GM03348 (cell line): ENCODE measurements around the gene SEMA5A.
A peak's percentile ranks its signal among the peaks of the same experiment; 100 is the strongest.

ENCODE experiments used
- DNase-seq: peaks from one replicate; pipeline ENCODE4 v3.0.0; 2012; ENCODE audit warnings: low spot score

Gene SEMA5A, protein sequence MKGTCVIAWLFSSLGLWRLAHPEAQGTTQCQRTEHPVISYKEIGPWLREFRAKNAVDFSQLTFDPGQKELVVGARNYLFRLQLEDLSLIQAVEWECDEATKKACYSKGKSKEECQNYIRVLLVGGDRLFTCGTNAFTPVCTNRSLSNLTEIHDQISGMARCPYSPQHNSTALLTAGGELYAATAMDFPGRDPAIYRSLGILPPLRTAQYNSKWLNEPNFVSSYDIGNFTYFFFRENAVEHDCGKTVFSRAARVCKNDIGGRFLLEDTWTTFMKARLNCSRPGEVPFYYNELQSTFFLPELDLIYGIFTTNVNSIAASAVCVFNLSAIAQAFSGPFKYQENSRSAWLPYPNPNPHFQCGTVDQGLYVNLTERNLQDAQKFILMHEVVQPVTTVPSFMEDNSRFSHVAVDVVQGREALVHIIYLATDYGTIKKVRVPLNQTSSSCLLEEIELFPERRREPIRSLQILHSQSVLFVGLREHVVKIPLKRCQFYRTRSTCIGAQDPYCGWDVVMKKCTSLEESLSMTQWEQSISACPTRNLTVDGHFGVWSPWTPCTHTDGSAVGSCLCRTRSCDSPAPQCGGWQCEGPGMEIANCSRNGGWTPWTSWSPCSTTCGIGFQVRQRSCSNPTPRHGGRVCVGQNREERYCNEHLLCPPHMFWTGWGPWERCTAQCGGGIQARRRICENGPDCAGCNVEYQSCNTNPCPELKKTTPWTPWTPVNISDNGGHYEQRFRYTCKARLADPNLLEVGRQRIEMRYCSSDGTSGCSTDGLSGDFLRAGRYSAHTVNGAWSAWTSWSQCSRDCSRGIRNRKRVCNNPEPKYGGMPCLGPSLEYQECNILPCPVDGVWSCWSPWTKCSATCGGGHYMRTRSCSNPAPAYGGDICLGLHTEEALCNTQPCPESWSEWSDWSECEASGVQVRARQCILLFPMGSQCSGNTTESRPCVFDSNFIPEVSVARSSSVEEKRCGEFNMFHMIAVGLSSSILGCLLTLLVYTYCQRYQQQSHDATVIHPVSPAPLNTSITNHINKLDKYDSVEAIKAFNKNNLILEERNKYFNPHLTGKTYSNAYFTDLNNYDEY

DNA sequence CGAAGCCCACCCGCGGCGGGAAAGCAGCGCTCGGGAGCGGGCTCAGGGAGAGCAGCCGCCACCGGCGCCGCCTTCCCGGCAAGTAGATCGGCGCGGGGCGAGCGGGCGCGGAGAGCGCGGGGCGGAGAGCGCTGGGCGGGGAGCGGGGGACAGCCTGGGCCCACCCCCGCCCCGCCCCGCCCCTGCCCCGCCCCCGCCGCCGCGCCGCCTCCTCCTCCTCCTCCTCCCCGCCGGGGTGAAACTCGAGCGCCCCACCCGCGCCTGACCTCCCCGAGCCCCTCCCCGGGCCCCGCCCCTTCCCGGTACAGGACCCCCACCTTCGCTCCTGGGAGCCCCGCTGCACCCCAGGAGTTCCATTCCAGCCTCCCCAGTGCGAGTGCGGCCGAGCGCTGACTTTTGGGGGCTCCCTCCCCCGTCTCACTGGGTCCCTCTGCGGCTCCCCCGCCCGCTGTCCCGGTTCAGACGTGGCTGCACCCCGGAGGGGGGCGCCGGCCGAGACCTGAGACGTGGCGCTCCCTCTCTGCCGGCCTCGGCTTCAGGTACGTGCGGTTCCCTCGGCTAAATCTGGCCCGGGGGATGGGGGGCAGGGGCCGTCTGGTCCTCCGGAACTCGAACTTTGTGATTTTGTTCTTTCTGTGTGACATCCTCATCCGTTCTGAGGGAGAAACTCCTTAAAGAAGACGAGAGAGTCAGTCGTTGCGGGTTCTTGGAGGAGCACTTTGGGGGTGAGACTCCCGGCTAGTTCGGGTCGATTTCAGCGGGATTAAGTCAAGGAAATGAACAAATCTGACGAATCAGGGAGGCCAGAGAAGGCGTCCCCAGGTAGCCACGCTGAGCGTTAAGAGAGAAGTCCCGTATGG is at the start of gene SEMA5A:
TSS of gene SEMA5A (minus strand) at position 84 of the 860 bp plus-strand sequence. CDS start 166,129 bp downstream, outside the sequence.
- peak; percentile 95 for DNase-seq

DNA sequence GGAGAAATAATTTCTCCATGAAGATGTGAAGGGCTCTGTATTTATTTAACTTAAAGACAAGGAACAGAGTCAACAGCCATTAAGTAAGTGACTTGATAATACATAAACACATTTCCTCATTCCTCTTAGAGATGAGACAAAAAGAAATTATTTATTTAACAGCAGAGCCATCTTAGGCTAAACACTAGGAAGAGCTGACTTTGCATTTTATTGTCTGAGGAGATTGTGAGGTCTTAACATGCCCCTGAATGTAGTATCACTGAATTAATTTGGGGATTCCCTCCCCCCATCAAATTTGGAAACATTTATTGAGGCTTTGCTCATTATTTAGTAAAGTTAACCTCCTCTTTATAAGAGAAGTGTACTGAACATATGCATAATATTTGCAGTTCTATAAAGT is 49.0 kb upstream of the SEMA5A start:
- DNase-seq = no peak

- DNase-seq = no peak
Observed at GRCh38 chr5:9589049-9589835, 43.4 kb upstream of the SEMA5A start.

GRCh38 chr5:9588254-9588653 is 42.4 kb upstream of the SEMA5A start:
- no peak for DNase-seq

DNA sequence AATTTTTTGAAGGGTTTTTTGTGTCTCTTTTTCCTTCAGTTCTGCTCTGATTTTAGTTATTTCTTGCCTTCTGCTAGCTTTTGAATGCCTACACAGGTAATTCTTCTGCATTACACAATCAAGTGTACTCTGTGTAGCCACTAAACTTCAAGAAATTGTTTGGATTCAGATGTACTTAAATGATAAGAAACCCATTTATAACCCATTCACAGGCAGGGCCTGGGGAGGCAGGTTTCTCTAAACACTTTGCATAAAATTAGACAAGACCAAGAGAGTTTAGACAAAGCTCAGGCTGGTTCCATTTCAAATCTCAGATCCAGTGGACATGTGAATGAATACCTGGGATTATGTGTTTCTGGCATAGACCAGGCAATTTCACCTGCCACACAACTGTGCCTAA is 41.3 kb upstream of the SEMA5A start:
- no peak for DNase-seq

GRCh38 chr5:9582406-9582805 is 36.5 kb upstream of the SEMA5A start:
- no peak for DNase-seq

DNA sequence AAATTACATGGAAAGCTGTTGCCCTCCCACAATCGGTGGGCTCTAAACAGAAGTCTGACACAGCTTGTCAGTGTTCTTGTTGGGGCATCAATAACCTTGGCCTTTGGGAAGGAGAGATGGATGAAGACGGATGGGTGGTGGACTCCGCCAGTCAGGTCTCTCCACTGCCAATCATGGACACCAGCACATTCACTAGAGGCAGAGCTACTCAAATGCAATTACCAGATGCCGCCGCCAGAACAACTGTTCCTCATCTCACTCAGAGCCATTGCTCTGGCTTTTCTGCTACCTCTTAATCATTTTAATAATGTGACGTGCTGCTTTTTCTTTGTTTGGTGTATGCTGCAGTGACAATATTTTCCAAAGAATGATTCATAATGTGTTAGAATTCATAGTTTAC is 27.9 kb upstream of the SEMA5A start:
- no peak for DNase-seq

DNA sequence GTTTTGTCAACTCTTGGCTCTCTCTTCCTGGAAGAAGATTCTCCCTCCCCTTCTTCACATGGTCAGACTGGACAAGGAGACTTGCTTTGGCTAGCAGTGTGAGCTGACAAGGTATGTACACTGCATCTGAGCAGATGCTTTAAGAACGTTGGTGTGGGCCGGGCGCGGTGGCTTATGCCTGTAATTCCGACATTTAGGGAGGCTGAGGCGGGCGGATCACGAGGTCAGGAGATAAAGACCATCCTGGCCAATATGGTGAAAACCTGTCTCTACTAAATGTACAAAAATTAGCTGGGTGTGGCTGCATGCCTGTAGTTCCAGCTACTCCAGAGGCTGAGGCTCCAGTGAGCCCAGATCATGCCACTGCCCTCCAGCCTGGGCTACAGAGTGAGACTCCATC is 26.4 kb upstream of the SEMA5A start:
- no peak for DNase-seq

GRCh38 chr5:9570876-9571275 is 25.0 kb upstream of the SEMA5A start:
- DNase-seq = no peak

GRCh38 chr5:9567039-9567438 is 21.2 kb upstream of the SEMA5A start:
- DNase-seq = no peak

DNA sequence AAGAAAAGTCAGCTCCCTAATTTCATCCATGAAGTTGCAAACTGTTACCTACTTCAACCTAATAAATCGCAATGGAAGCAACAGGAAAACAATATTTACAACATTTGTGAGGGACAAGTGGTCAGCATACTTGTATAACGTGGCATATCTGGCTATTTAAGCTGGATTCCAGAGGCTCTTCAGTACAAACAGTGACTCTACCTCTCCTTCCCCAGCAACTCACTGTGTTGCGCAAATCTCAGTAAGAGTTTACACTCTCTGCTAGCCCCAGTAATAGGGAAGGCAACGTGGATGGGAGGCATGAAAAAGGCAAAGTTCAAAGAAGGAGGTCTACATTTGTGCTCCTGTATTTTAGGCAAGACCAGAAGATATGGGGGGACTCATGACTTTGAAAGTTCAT is 18.9 kb upstream of the SEMA5A start:
- DNase-seq = no peak

GRCh38 chr5:9562141-9562540 is 16.3 kb upstream of the SEMA5A start:
- DNase-seq = no peak

DNA sequence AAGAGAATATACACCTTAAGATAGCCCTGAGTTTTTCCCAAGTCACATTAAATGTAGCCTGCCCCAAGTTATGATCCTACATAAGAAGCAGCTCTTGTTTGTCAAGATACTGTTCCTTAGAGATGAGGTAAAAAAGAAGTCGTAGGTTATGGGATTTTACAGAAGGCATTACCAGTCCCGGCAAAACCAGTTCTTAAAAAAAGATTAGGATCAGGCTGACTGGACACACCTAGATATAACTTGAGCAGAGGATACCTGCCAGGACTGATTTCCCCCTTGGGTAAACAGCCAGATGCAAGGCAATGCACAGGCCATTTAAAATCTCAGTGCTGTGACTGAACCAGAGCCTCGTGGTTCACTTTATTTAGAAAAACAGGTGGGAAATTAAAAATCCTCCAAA is 14.1 kb upstream of the SEMA5A start:
- DNase-seq = no peak

DNA sequence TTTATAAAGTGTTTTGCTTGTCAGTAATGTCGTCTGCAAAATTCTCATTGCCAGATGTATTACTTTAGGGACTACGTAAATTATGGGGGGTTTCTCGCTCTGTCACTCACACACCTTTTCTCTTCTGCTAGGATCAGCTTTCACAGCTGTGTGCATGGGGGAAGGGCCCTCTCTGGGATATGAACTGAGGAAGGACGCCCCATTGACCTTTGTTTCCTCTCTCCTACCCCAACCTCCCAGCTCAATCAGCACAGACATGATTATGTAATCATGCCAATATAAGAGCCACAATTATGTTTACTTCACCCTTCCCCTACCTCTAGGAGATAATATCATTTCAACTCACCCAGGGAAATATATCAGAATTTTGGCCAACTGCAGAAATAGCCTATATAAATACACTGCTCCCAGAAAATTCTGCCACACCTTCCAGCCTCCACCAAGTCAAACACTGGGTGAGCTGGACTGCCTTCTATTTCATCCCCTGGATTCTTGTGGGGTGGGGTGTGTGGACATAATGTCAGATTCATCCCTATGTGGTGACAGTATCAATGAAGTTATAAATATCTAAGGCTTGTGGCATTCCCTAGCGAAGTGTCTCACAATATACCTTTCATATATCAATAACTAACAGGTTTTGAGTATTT is 12.6 kb upstream of the SEMA5A start:
- DNase-seq = no peak

DNA sequence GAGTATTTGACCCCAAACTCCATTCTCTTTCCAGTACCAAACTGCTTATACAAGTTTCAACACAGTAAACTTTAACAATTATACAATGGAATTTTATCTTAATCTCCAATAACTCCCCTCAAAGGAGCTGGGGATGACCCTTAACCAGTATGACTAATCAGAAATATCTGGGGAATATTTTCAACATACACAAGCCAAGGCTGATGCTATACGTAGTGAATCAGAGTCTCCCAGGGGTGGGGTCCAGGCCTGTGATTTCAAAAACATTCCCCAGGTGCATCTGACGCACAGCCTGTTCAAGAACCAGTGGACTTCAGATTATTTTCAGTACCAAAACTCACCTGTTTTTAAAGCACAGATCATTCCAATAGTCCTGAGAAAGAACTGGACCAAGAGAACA is 11.8 kb upstream of the SEMA5A start:
- DNase-seq = peak; percentile 11

- DNase-seq = no peak
Observed at GRCh38 chr5:9555961-9556360, 10.1 kb upstream of the SEMA5A start.

DNA sequence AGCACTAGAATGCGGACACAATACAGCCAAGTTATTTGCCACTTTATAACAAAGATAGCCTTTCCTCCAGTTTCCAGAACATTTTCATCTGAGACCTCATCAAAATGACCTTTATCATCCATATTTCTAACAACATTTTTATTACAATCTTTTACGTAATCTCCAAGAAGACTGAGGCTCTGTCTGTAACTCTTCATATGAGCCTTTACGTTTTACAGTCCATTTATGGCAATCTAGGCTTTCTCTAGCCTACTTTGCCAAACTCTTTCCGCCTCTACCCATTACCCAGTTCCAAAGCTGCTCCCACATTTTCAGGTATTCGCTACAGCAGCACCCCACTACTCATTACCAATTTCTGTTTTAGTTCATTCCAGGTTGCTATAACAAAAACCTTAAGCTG is 8.2 kb upstream of the SEMA5A start:
- no peak for DNase-seq

DNA sequence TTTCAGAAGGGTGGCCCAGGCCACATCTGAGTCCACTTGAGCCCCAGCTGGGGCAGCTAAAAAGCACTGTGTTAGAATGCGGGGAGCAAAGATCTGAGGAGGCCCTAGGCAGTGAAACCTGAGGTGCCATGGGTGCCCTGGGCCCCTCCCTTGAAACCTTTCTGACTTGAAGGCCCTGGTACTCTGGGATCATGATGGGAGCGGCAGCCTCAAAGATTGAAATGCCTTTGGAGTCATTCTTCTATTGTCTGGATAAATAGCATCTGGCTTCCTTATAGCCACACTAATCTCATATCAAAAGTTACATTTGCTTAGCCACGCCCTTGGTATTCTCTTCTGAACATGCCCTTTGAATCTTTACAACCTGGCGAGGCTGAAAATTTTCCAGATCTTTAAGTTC is 7.7 kb upstream of the SEMA5A start:
- no peak for DNase-seq

DNA sequence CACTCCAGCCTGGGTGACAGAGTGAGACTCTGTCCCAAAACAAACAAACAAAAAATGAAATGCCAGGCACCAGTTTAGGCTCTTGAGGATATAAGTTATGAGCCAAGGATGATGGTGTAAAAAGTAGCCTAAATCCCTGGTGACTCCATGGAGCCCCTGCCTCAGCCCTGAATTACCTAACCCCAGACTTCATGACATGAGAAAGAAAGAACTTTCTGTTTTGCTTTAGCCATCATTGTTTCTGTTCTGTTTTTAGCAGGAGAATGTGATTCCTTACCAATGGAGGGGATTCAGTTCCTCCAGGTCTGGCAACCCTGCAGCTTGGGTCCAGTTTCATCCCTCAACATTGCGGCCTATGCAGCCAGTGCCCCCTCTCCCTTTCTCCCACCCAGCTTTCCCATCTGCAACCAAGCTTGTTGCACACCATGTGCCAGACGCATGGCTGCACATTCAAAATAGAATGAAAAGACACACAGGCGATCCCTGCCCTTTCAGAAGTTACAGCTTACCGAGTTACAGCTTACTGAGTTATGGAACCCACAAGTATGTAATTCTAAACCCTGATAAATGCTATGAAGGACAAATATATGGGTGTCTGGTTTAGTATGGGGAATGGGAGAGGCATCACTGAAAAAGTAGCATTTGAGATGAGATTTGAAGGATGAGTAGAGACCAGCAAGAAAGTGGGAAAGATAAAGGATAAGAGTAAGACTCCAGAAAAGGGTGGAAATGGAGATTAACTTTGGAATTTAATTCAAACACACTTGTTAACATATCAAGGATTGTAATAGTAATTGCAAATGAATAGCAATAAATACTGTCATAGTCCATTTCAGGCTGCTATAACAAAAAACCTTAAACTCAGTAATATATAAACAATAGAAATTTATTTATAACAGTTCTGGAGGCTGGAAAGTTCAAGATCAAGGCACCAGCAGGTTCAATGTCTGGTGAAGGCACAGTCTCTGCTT is 6.0 kb upstream of the SEMA5A start:
- DNase-seq = no peak
